ENCODE results near the gene MAPKAP1.
A peak's percentile ranks its signal among the peaks of the same experiment; 100 is the strongest.

Gene MAPKAP1

GRCh38 chr9:125410522-125410894 is 296.5 kb downstream of the MAPKAP1 start:
- POLR2A ChIA-PET: no interaction called here

GRCh38 chr9:125409637-125410521 is 297.1 kb downstream of the MAPKAP1 start:
- ChIA-PET POLR2A (no interaction called here), CTCF (no interaction called here)
- no peak overlapping the region for H3K4me3 ChIP-seq (ENCODE audit: low read depth, low read length)
- no peak for DNase-seq (ENCODE audit: low read depth, low spot score)
- TF ChIP-seq CTCF (IDR thresholded peaks at IDR 0.05; ENCODE audit: insufficient read depth, low read length, missing control alignments): no peak

More at GRCh38 chr9:125410522-125410894, 296.5 kb downstream of the MAPKAP1 start:
- no peak overlapping the region for H3K4me3 ChIP-seq (ENCODE audit: low read depth, low read length)
- TF ChIP-seq CTCF (IDR thresholded peaks at IDR 0.05; ENCODE audit: insufficient read depth, low read length, missing control alignments): no peak
- DNase-seq (ENCODE audit: low read depth, low spot score): no peak
- CTCF ChIA-PET: no interaction called here

GRCh38 chr9:125409217-125409636 is 297.8 kb downstream of the MAPKAP1 start:
- no peak for DNase-seq (ENCODE audit: low read depth, low spot score)
- no peak for TF ChIP-seq CTCF (IDR thresholded peaks at IDR 0.05; ENCODE audit: insufficient read depth, low read length, missing control alignments)
- ChIA-PET CTCF (interaction anchor here (1.8 to 2.8 kb wide), 2 partner anchors 149 to 218 kb away, joined by 5 to 10 read pairs; no protein-coding TSS in a partner anchor), POLR2A (no interaction called here)
- H3K4me3 ChIP-seq (ENCODE audit: low read depth, low read length): no peak overlapping the region

GRCh38 chr9:125407974-125408900 is 298.8 kb downstream of the MAPKAP1 start:
- TF ChIP-seq CTCF (IDR thresholded peaks at IDR 0.05; ENCODE audit: insufficient read depth, low read length, missing control alignments): peak; percentile 93
- CTCF ChIA-PET: interaction anchor here (0.5 to 3.9 kb wide), 76 partner anchors 9 to 1092 kb away, joined by 3 to 40 read pairs (median 3); partner anchors contain the start of gene MVB12B
- POLR2A ChIA-PET: interaction anchor here (0.7 to 1.1 kb wide), 2 partner anchors 113 to 539 kb away, joined by 3 read pairs; no protein-coding TSS in a partner anchor
- peak overlapping the region; percentile 67 for H3K4me3 ChIP-seq (ENCODE audit: low read depth, low read length)
- no peak for DNase-seq (ENCODE audit: low read depth, low spot score)

GRCh38 chr9:125407432-125407973 is 299.5 kb downstream of the MAPKAP1 start:
- H3K4me3 ChIP-seq (ENCODE audit: low read depth, low read length): peak overlapping the region; percentile 67
- no peak for DNase-seq (ENCODE audit: low read depth, low spot score)
- no peak for TF ChIP-seq CTCF (IDR thresholded peaks at IDR 0.05; ENCODE audit: insufficient read depth, low read length, missing control alignments)
- ChIA-PET CTCF (interaction anchor here (0.5 to 3.9 kb wide), 75 partner anchors 8 to 1093 kb away, joined by 3 to 40 read pairs (median 3); partner anchors contain the start of gene MVB12B), POLR2A (interaction anchor here (0.7 to 1.1 kb wide), 2 partner anchors 114 to 538 kb away, joined by 3 read pairs; no protein-coding TSS in a partner anchor)

Measured in AG04449 (cell line).